Nephron progenitor cell (in vitro differentiated cells): ENCODE results near the gene HYCC1.
A peak's percentile ranks its signal among the peaks of the same experiment; 100 is the strongest.

ENCODE experiments used
- DNase-seq: peaks from one replicate; pipeline ENCODE4 v3.0.0; 2021
- H3K27ac Mint-ChIP-seq: 2 replicates; pipeline ENCODE4 v1.8.0; 2021; ENCODE audit warnings: mild to moderate bottlenecking, moderate library complexity, mixed read lengths
- H3K27me3 Mint-ChIP-seq: 2 replicates; pipeline ENCODE4 v1.8.0; 2021; ENCODE audit warnings: mild to moderate bottlenecking, low read depth, mixed read lengths; ENCODE audit not compliant: poor library complexity
- H3K36me3 Mint-ChIP-seq: 2 replicates; pipeline ENCODE4 v1.8.0; 2021; ENCODE audit warnings: low read depth, mixed read lengths
- H3K4me1 Mint-ChIP-seq: 2 replicates; pipeline ENCODE4 v1.8.0; 2021; ENCODE audit warnings: mixed read lengths
- H3K4me3 Mint-ChIP-seq: 2 replicates; pipeline ENCODE4 v1.8.0; 2021; ENCODE audit warnings: mild to moderate bottlenecking, moderate library complexity, mixed read lengths
- H3K9me3 Mint-ChIP-seq: 2 replicates; pipeline ENCODE4 v1.8.0; 2021; ENCODE audit warnings: mild to moderate bottlenecking, moderate library complexity, mixed read lengths
- TF ChIP-seq, protein P1 (sequence below): fragments of 200-600 bp; sonication (generic); IDR thresholded peaks from 2 replicates; pipeline ENCODE4 v1.5.0; 2021; ENCODE audit warnings: antibody characterized with exemption

The HYCC1 gene

DNA sequence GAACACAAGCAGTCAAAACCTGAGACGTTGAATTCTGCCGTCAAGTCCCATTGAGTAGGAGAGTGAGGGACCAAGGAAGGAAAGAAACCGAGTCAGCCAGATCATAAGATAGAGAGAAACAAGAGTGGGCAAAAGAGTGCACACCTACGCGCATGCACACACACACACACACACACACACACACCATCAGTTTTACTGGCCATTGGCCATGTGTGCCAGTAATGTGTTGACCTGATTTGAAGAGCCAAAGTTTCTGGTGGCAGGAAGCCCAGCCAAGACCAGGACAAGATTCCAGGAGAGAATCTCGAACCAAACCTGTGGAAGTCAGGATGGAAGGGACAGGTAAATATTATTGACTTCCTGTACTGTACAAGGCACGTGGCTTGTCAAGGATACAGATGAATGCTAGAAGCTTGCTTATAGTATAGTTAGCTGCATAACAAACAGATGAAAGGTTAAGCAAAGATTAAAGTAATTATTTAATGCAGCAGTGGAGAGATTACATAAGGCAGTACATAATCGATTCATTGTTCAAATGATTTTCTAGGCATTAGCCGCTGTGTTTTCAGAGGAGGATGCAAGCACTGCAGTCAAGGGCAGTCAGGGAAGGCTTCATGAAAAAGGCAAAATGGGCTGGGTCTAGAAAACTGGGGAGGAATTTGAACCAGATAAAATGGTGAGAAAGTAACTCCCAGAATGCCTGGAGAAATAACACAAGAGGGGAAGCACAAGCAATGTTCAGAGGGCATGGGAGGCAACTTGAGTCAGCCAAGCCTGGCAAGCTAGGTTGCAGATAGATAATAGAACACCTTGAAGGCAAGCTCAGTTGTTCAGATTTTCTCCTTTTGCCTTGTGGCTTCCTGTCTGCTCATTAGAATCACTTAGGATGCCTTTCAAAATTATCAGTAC, 2.7 kb upstream of the HYCC1 start:
- Mint-ChIP-seq H3K4me1 (peaks cover 45% of the 10 kb centered on the region), H3K27ac (no peak overlapping the region), H3K4me3 (no peak overlapping the region), H3K9me3 (no peaks in the 10 kb centered on the region), H3K36me3 (no peaks in the 10 kb centered on the region), H3K27me3 (peaks cover under 1% of the 10 kb centered on the region)
- DNase-seq = no peak
- TF ChIP-seq, protein P1, sequence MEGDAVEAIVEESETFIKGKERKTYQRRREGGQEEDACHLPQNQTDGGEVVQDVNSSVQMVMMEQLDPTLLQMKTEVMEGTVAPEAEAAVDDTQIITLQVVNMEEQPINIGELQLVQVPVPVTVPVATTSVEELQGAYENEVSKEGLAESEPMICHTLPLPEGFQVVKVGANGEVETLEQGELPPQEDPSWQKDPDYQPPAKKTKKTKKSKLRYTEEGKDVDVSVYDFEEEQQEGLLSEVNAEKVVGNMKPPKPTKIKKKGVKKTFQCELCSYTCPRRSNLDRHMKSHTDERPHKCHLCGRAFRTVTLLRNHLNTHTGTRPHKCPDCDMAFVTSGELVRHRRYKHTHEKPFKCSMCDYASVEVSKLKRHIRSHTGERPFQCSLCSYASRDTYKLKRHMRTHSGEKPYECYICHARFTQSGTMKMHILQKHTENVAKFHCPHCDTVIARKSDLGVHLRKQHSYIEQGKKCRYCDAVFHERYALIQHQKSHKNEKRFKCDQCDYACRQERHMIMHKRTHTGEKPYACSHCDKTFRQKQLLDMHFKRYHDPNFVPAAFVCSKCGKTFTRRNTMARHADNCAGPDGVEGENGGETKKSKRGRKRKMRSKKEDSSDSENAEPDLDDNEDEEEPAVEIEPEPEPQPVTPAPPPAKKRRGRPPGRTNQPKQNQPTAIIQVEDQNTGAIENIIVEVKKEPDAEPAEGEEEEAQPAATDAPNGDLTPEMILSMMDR = no peak

DNA sequence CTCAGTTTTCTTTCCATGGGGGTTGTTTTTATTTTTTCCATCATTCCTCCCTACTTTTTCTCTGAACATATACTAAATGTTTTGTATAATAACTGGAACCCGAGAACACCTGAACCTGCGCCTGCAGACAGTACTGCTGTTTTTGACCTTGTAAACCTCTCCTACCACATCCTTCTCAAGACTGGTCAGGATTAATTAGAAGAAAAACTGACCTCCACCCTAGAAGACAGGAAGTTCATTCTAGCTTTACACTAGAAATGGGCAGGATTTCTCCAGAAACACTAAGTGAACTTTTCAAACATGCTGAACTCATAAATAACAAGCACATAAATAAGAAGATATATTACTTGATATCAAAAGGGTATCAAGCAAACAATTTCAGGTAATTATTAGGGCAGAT, 751 bp upstream of the HYCC1 start:
- TF ChIP-seq, protein P1 = no peak
- no peaks in the 10 kb centered on the region for H3K27me3 Mint-ChIP-seq
- no peaks in the 10 kb centered on the region for H3K36me3 Mint-ChIP-seq
- no peak for DNase-seq
- H3K9me3 Mint-ChIP-seq = no peaks in the 10 kb centered on the region
- peaks cover 45% of the 10 kb centered on the region for H3K4me1 Mint-ChIP-seq
- H3K4me3 Mint-ChIP-seq = peak overlapping the region; percentile 10
- no peak overlapping the region for H3K27ac Mint-ChIP-seq

DNA sequence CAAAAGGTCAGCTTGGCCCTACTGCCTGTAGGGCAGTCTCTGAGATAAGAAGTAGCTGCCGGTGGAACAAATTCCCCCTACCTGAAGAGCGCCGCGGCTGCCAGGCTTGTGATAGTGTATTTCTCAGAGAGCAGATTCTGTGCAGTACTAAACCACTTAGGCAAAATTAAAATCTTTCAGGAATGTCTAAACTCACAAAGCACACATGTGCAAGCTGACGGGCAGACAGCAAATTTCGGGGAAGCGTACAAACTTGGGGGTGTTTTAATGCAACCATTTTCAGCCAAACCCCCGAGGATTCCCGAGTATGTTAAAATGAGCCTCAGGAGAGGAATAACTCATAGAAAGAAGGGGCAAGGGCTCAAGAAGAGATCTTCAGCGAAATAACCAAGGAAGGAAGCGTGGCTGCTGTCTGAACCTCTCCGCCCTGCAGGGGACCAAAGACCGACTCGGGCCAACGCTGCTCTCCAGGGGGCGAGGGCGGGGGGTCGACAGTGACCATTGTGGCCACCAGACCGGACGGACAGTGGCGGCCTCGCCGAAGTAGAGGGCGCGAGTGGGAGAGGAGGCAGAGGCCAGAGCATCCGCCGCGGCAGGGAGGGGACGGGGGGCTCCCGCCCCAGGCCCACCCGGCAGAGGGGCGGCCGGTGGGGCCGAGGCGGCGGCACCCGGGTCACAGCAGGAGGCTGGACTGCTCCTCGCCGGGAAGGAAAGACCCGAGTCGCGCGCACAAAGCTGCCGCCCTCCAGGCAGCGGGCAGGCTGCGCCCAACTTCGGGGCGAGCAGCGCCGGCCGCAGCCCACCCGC, 819 bp downstream of the HYCC1 start:
- no peaks in the 10 kb centered on the region for H3K36me3 Mint-ChIP-seq
- no peaks in the 10 kb centered on the region for H3K9me3 Mint-ChIP-seq
- no peak overlapping the region for H3K27ac Mint-ChIP-seq
- peaks cover 34% of the 10 kb centered on the region for H3K4me1 Mint-ChIP-seq
- DNase-seq = peak; percentile 73
- no peak overlapping the region for H3K4me3 Mint-ChIP-seq
- H3K27me3 Mint-ChIP-seq = no peaks in the 10 kb centered on the region
- TF ChIP-seq, protein P1 = no peak

DNA sequence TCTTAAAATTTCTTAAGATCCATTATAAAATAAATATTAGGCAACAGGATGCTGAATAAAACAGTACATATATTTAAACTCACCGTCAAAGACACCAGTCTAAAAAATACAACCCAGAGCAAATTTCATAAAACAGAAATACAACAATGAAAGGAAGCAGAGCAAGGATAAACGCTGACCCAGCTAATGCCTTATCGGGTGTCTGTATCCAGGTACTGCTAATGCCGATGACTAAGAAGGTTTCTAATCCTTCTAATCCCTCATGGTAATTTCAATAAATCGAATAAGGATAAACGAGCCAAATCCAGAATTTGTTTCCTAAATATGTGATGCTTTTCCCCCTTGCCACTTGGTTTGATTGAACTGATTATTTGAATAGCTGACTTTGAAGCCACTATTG, 1.7 kb downstream of the HYCC1 start:
- no peaks in the 10 kb centered on the region for H3K9me3 Mint-ChIP-seq
- H3K27me3 Mint-ChIP-seq = no peaks in the 10 kb centered on the region
- H3K27ac Mint-ChIP-seq = no peak overlapping the region
- DNase-seq = no peak
- no peaks in the 10 kb centered on the region for H3K36me3 Mint-ChIP-seq
- peaks cover 27% of the 10 kb centered on the region for H3K4me1 Mint-ChIP-seq
- TF ChIP-seq, protein P1 = no peak
- no peak overlapping the region for H3K4me3 Mint-ChIP-seq

DNA sequence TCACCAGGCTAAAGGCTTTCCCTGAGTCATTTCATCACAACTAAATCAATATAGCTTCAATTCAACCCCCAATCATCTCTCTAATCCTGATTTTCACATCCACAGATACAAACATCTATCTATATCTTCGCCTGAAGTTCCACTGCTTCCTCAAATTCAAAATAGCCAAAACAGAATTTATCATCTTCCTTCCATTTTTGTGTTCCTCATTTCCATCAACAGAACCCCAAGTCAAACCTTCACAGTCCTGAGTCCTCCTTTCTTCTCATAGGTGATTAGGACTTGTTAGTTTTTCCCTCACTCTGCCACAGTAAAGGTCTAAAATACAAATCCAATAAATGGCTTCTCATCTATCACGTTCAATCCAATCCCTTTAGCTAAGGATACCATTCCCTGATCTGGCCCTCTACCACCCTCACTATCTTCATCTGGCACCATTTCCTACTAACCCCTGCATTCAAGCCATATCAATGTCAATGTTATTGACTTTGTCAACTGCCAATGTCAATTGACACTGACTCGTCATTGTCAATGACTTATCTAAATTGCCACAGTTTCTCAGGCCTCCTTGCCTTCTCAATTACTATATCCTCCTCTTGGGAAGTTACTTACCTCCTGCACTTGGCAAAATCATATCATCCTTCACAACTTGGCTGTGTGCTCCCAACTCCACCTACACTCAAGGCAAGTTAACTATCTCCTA, 2.6 kb downstream of the HYCC1 start:
- Mint-ChIP-seq H3K27me3 (no peaks in the 10 kb centered on the region), H3K9me3 (no peaks in the 10 kb centered on the region), H3K4me1 (peaks cover 19% of the 10 kb centered on the region), H3K36me3 (no peaks in the 10 kb centered on the region), H3K4me3 (no peak overlapping the region), H3K27ac (no peak overlapping the region)
- TF ChIP-seq, protein P1 = no peak
- DNase-seq = no peak
